Chondrocyte (in vitro differentiated cells): Measurements from ENCODE around the gene MRPL33. TPM values are rescaled to one million over a fixed set of nuclear protein-coding genes. Genes with fewer than 3 reads are reported as not detected.

Experiments
- DNase-seq: peaks from one replicate; pipeline ENCODE4 v3.0.0; 2021; ENCODE audit warnings: mixed read lengths, low spot score
- H3K27ac Mint-ChIP-seq: one replicate; pipeline ENCODE4 v1.8.0; 2021; ENCODE audit warnings: mild to moderate bottlenecking, moderate library complexity, mixed read lengths; ENCODE audit not compliant: unreplicated experiment
- H3K27me3 Mint-ChIP-seq: 2 replicates; pipeline ENCODE4 v1.8.0; 2021; ENCODE audit warnings: low read depth, mixed read lengths
- H3K36me3 Mint-ChIP-seq: 2 replicates; pipeline ENCODE4 v1.8.0; 2021; ENCODE audit warnings: low read depth, mixed read lengths
- H3K4me1 Mint-ChIP-seq: 2 replicates; pipeline ENCODE4 v1.8.0; 2021; ENCODE audit warnings: low read depth, mild to moderate bottlenecking, mixed read lengths
- H3K4me3 Mint-ChIP-seq: one replicate; pipeline ENCODE4 v1.8.0; 2021; ENCODE audit warnings: mild to moderate bottlenecking, moderate library complexity, mixed read lengths; ENCODE audit not compliant: unreplicated experiment
- H3K9me3 Mint-ChIP-seq: 2 replicates; pipeline ENCODE4 v1.8.0; 2021; ENCODE audit warnings: low read depth, mixed read lengths
- total RNA-seq: library from RNA; stranded (reverse); gene quantifications from 3 replicates; pipeline ENCODE4 v1.2.1, GENCODE V29; 2021
- TF ChIP-seq, protein P1 (sequence below): fragments of 200-600 bp; sonication (generic); IDR thresholded peaks from 2 replicates; pipeline ENCODE4 v1.5.0; 2021; ENCODE audit warnings: antibody characterized with exemption, mild to moderate bottlenecking, moderate library complexity

MRPL33 gene
- total RNA-seq, 1 donor from 2014 or later, result 59.9 TPM

DNA sequence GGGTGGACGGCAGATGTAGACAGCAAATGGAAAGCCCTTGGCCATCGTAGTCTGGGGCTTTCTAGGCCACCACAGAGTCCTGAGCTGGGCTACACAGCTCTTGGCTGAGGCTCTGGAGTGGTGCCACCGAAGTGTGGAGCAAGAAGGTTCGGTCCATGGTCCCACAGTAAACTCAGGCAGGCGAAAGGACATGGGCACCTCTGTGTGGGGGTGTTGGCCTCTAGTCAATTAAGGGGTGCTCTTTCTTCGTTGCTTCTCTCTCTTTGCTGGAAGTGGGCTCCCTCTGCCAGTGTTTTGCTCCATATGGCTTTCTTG is 34.7 kb upstream of the MRPL33 start:
- no peaks in the 10 kb centered on the region for H3K27me3 Mint-ChIP-seq
- H3K9me3 Mint-ChIP-seq, result peaks cover 11% of the 10 kb centered on the region
- TF ChIP-seq, protein P1, sequence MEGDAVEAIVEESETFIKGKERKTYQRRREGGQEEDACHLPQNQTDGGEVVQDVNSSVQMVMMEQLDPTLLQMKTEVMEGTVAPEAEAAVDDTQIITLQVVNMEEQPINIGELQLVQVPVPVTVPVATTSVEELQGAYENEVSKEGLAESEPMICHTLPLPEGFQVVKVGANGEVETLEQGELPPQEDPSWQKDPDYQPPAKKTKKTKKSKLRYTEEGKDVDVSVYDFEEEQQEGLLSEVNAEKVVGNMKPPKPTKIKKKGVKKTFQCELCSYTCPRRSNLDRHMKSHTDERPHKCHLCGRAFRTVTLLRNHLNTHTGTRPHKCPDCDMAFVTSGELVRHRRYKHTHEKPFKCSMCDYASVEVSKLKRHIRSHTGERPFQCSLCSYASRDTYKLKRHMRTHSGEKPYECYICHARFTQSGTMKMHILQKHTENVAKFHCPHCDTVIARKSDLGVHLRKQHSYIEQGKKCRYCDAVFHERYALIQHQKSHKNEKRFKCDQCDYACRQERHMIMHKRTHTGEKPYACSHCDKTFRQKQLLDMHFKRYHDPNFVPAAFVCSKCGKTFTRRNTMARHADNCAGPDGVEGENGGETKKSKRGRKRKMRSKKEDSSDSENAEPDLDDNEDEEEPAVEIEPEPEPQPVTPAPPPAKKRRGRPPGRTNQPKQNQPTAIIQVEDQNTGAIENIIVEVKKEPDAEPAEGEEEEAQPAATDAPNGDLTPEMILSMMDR, result no peak
- H3K27ac Mint-ChIP-seq, result no peak overlapping the region
- H3K4me1 Mint-ChIP-seq, result peaks cover 4% of the 10 kb centered on the region
- no peak for DNase-seq
- no peak overlapping the region for H3K4me3 Mint-ChIP-seq
- H3K36me3 Mint-ChIP-seq, result peaks cover 3% of the 10 kb centered on the region

DNA sequence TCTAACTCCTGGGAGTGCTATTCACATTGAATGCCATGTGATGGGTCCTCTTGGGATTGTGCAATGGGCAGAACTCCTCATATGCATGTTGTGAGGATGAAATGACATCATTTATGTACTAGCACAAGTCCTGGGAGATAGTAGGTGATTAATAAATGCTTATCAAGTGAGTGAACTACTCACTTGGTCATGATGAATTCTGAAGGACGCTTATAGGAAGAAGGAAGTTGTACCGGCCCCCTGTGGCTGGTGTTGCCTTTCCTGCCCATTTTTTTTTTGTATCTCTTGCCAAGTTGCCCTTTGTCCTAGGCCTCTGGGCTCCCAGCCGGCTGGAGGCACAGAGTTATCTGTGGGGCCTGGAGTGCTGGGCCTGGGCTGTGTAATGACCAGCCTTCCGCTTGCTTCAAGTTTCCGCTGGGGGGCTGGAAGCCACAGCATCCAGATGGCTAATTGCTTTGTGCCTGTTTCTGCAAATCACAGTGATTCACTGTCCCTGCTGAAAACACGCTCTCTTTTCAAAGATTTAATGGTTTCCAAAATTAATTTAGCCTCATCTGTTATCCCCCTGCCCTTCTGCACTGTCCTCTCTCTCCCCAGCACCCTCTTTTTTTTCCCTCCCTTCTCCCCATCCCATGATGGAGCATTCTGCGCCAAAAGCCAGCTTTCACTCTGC is 33.7 kb upstream of the MRPL33 start:
- Mint-ChIP-seq H3K27me3 (no peaks in the 10 kb centered on the region), H3K4me1 (peaks cover 4% of the 10 kb centered on the region), H3K36me3 (peaks cover 3% of the 10 kb centered on the region), H3K9me3 (peaks cover 11% of the 10 kb centered on the region), H3K27ac (no peak overlapping the region), H3K4me3 (no peak overlapping the region)
- TF ChIP-seq, protein P1, result no peak
- DNase-seq, result no peak

DNA sequence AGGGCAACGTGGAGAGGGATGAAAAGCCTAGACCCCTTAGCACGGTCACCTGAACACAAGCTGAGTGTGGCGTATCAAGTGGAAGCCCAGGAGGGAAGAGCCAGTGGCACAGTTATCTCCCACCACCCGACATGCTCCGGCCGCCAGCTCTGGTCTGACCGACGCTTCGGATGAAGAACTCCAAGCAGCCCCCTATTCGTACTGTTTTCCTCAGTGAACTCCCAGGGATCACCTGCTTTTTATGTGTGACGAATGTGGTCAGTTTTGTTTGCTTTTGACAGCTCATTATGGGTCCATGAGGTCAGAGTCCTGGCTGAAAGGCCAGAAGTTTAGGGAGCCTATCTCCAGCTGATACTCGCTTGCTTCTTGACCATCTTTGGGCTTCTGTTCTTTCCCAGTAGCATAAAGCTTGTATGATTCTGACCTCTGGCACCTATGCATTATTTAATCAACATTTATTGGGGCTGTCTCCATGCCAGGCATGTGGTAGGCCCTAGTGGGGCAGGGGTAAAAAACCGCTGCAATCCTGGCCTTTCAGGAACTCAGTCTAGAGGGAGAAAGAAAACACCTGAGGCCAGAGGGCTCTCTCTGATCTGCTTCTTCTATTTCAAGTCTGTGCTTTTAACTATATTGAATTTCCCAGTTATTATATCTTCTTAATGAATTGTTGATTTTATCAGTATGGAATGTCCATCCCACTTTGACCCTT is 33.0 kb upstream of the MRPL33 start:
- peaks cover 3% of the 10 kb centered on the region for H3K36me3 Mint-ChIP-seq
- peaks cover 11% of the 10 kb centered on the region for H3K9me3 Mint-ChIP-seq
- no peak overlapping the region for H3K4me3 Mint-ChIP-seq
- no peak overlapping the region for H3K27ac Mint-ChIP-seq
- DNase-seq, result no peak
- TF ChIP-seq, protein P1, result no peak
- no peaks in the 10 kb centered on the region for H3K27me3 Mint-ChIP-seq
- peaks cover 4% of the 10 kb centered on the region for H3K4me1 Mint-ChIP-seq

DNA sequence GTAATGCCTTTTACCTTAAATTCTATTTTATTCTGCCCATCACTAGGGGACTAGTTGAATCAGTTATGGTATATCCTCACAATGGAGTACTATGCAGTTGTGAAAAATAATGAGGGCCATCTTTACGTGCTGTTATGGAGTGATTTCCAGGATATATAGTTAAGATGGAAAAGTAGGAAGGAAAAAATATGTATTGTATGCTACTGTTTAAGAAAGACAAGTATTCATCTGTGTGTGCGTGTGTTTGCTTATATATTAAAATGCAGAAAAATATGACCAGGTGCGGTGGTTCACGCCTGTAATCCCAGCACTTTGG is 32.5 kb upstream of the MRPL33 start:
- Mint-ChIP-seq H3K4me3 (no peak overlapping the region), H3K27me3 (no peaks in the 10 kb centered on the region), H3K27ac (no peak overlapping the region), H3K9me3 (peaks cover 13% of the 10 kb centered on the region), H3K36me3 (peaks cover 3% of the 10 kb centered on the region), H3K4me1 (peaks cover 4% of the 10 kb centered on the region)
- TF ChIP-seq, protein P1, result no peak
- DNase-seq, result no peak

DNA sequence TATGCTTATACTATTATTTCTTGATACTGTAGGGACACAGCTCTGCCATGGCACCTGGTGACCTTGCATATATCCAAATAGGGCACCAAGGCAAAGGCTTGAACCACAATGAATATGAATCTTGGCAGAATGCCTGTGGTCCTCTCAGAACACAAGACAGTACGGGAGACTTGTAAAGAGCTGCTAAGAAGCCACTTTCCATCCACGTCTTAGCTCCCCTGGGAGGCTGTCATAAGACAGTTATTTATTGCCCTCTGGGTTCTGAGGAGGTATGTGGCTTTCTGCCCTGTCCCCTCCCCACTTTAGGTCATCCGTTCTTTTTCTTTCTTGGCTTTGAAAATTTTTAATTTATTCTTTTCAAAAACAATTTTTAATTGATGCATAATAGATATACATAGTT is 29.8 kb upstream of the MRPL33 start:
- H3K4me3 Mint-ChIP-seq, result no peak overlapping the region
- peaks cover 21% of the 10 kb centered on the region for H3K9me3 Mint-ChIP-seq
- no peaks in the 10 kb centered on the region for H3K27me3 Mint-ChIP-seq
- no peak for DNase-seq
- H3K36me3 Mint-ChIP-seq, result peaks cover 6% of the 10 kb centered on the region
- no peak overlapping the region for H3K27ac Mint-ChIP-seq
- TF ChIP-seq, protein P1, result no peak
- no peaks in the 10 kb centered on the region for H3K4me1 Mint-ChIP-seq
